Adipose tissue (tissue), 3 donors: Measurements from ENCODE around the gene EIF2B5. TPM values are rescaled to one million over a fixed set of nuclear protein-coding genes. Genes with fewer than 3 reads are reported as not detected.

ENCODE experiments used
- H3K27ac ChIP-seq: one replicate; pipeline ENCODE4 v1.5.1; 2013; ENCODE audit warnings: low read depth, low read length
- WGBS, 3 donors: extraction: QIAGEN DNeasy Blood & Tissue Kit; methylation state at CpG; one replicate each; pipeline ENCODE4 v1.1.7; 2013; 5-methylcytosine and 5-hydroxymethylcytosine counted together
- polyA plus RNA-seq, 3 donors: library from polyadenylated mRNA; stranded (reverse); fragments of 200-250 nt; gene quantifications; one replicate each; pipeline ENCODE4 v1.2.3, GENCODE V29; 2013
- donor health status: healthy with polysubstance abuse.
- donor health status: Bipolar disorder and iron deficiency.
- donor health status: healthy.

Gene EIF2B5
- polyA plus RNA-seq, 3 donors: 24.4 to 38.0 (median 26.3) TPM

DNA sequence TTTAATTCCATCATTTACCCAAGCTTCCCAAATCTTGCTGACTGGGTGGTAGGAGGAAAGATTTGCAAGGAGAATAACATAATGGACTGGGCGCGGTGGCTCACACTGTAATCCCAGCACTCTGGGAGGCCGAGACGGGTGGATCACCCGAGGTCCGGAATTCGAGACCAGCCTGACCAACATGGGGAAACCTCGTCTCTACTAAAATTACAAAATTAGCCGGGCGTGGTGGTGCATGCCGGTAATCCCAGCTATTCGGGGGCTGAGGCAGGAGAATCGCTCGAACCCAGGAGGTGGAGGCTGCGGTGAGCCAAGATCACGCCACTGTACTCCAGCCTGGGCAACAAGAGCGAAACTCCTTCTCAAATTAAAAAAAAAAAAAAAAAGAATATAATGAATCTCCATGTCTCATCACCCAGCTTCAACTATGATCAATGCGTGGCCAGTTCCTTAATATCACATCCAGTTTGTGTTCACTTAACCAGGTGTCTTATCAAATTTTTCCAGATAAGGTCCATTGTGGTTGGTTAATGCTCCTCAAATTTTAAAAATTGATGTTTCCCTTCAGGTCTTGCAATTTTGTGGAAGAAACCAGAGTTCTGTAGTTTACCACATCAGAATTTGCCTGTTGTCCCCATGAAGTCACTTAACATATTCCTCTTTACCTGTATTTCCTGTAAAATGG is 49.5 kb downstream of the EIF2B5 start:
- 93 to 94% (median 94%) methylated on average over 18 of the region's 18 CpGs for WGBS, 3 donors
- H3K27ac ChIP-seq: no peak overlapping the region

DNA sequence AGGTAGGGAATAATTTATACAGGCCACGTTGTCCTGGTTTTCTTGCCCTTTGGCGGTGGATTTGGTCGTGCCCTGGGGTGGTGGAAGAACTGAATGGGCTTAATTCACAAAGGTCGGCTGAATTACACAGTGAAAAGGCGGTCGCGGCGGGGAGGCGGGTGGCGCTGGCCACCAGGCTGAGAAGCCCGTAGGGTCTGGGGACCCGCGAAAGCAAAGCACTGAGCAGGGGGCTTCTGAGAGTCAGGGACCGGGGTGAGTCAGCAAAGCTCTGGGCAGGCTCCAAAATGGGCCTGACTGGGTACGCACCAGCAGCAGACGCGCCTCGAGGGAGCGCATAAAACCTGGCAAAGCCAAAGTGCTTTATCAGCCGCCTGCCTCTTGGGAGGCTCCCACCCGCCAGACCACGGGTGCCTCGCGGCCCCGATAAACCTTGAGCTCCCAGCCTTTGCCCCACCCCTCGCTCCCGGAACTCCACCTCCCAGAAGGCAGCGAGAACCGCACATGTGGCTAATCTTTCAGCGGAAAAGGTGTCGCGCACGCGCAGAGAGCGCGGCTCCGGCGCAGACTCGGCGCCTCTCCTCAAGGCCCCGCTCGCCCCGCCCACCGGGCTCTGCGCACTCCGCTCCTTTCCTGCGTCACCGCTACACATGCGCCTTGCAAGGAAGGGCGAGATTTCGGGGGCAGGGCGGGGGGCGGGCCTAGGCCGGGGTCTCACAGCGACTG is 50.5 kb downstream of the EIF2B5 start:
- H3K27ac ChIP-seq: peak overlapping the region; percentile 93
- 3 to 4% (median 3%) methylated on average over 52 to 55 of the region's 55 CpGs for WGBS, 3 donors

DNA sequence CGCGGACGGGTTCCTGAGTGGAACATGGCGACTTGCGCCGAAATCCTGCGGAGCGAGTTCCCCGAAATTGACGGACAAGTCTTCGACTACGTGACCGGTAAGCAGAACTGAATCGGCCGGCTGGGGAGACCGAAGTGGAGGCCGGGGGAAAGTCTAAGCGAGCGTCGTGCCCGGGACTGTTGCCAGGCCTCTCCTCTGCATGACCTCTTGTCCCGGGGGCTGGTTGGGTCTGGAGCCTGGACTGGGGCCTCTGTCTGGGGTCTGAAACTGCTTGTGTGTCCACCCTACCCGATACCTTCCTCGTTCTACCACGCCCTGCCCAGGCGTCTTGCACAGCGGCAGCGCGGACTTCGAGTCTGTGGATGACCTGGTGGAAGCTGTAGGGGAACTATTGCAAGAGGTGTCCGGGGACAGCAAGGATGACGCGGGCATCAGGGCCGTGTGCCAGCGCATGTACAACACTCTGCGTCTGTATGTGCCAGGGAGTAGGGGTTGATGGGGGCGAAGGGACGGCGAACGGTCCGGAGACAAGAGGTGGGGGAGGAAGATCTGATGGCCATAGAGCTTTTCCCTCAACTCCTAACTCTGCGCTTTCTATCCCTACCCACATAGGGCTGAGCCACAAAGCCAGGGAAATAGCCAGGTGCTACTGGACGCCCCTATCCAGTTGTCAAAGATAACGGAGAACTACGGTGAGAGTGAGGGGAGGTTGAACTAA is 51.2 kb downstream of the EIF2B5 start, which contains the start of gene ABCF3:
Gene ABCF3, plus strand, starts transcription at position 16 of the 718 bp plus-strand sequence. Its CDS starts 9 bp downstream, at position 25.
- H3K27ac ChIP-seq: peak within 1 kb of the TSS; percentile 93
- WGBS, 3 donors: 1% methylated on average over 45 of the region's 45 CpGs

DNA sequence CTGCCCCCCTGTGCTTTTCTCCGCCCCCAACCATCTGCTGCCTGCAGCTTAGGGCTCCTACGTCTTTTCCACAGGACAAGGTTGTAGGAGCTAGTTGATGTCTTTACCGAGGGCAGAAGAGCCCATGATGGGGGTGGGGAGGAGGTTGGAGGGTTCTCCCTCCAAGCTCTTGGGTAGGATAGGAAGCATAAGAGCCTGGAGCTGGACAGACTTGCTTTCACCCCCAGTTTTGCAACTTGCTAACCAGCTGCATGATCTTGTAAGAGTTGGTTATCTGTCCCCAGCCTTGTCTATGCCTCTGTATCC is 51.7 kb downstream of the EIF2B5 start:
- WGBS, 3 donors: 4 to 18% (median 10%) methylated on average over 3 of the region's 3 CpGs
- no peak overlapping the region for H3K27ac ChIP-seq

DNA sequence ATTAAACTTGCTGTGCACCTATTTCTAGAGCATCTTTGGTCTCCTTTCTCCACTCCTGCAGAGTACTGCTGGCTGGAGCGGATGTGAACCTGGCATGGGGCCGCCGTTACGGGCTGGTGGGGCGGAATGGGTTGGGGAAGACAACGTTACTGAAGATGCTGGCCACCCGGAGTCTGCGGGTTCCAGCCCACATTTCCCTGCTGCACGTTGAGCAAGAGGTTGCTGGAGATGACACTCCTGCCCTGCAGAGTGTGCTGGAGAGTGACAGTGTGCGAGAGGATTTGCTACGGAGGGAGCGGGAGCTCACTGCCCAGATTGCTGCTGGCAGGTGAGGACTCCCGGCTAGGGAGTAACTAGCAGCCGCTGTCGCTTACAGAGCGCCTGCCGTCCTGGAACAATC is 52.9 kb downstream of the EIF2B5 start:
- H3K27ac ChIP-seq: no peak overlapping the region
- WGBS, 3 donors: 76 to 89% (median 88%) methylated on average over 17 of the region's 17 CpGs

DNA sequence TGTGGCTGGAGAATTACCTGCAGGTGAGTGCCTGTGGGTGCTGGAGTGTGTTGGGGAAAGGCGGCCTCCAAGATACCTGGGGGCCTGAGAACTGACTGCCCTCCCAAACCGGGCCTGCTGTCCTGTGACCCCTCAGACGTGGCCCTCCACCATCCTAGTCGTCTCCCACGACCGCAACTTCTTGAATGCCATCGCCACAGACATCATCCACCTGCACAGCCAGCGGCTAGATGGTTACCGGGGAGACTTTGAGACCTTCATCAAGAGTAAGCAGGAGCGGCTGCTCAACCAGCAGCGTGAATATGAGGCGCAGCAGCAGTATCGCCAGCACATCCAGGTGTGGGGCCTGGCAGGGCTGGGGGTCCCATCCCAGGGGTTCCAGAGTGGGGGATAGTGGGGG is 54.3 kb downstream of the EIF2B5 start:
- H3K27ac ChIP-seq: no peak overlapping the region
- WGBS, 3 donors: 91 to 94% (median 91%) methylated on average over 13 of the region's 13 CpGs

DNA sequence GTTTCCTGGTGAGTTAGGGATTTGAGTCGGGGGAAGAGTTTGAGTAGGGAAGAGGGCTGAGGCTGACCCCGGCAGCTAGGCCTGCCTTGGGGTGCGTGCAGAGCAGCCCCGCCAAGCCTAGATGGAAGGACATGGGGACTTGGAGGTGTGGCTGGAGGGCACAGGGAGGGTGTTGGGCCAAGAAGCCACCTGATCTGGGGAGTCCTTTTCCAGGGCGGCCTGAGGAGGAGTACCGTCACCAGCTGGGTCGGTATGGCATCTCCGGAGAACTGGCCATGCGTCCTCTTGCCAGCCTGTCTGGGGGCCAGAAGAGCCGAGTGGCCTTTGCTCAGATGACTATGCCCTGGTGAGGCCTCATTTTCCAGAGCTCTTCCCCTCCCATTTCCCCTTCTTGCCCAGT is 57.7 kb downstream of the EIF2B5 start:
- no peak overlapping the region for H3K27ac ChIP-seq
- 92 to 97% (median 96%) methylated on average over 10 of the region's 10 CpGs for WGBS, 3 donors

- 74 to 90% (median 86%) methylated on average over 9 of the region's 9 CpGs for WGBS, 3 donors
- no peak overlapping the region for H3K27ac ChIP-seq
These were observed 58.9 kb downstream of the EIF2B5 start for GRCh38 chr3:184193991-184194539.

Other genes with a start within 250 kb of the EIF2B5 start
- gene ABCC5, start 117.5 kb upstream of the EIF2B5 start, polyA plus RNA-seq: 10 to 100 TPM in 1 of 3 donors, 1 to 10 TPM in 2; 6.0 to 10.8 (median 8.5) TPM
- not detected for gene HTR3D, start 103.6 kb upstream of the EIF2B5 start, polyA plus RNA-seq
- gene HTR3C, start 82.3 kb upstream of the EIF2B5 start, polyA plus RNA-seq: not detected
- not detected for gene HTR3E, start 38.3 kb upstream of the EIF2B5 start, polyA plus RNA-seq
- gene DVL3, start 20.0 kb downstream of the EIF2B5 start, polyA plus RNA-seq: 10 to 100 TPM; 27.3 to 31.8 (median 29.0) TPM
- 100 to 1,000 TPM; 121 to 313 (median 264) TPM for gene AP2M1, start 39.5 kb downstream of the EIF2B5 start, polyA plus RNA-seq
- gene ABCF3, start 50.8 kb downstream of the EIF2B5 start, polyA plus RNA-seq: 10 to 100 TPM; 37.4 to 57.2 (median 42.4) TPM
- gene VWA5B2, start 94.2 kb downstream of the EIF2B5 start, polyA plus RNA-seq: 1 to 10 TPM in 1 of 3 donors, under 1 TPM in 1, not detected in 1; 0.33 to 4.4 TPM
- gene ALG3, start 113.6 kb downstream of the EIF2B5 start, polyA plus RNA-seq: 10 to 100 TPM; 22.6 to 43.9 (median 35.4) TPM
- gene EEF1AKMT4, start 114.3 kb downstream of the EIF2B5 start, polyA plus RNA-seq: 1 to 10 TPM; 2.1 to 8.0 (median 4.4) TPM
- gene CAMK2N2, start 126.2 kb downstream of the EIF2B5 start, polyA plus RNA-seq: 10 to 100 TPM in 1 of 3 donors, under 1 TPM in 1, not detected in 1; 0.06 to 15.6 TPM
- 1 to 10 TPM in 1 of 3 donors, not detected in 2; 5.5 TPM for gene ECE2, start 140.7 kb downstream of the EIF2B5 start, polyA plus RNA-seq
- gene PSMD2, start 163.9 kb downstream of the EIF2B5 start, polyA plus RNA-seq: 100 to 1,000 TPM in 2 of 3 donors, 10 to 100 TPM in 1; 74.6 to 181 (median 139) TPM
- gene EIF4G1, start 179.2 kb downstream of the EIF2B5 start, polyA plus RNA-seq: 100 to 1,000 TPM; 114 to 271 (median 178) TPM
- gene FAM131A, start 202.2 kb downstream of the EIF2B5 start, polyA plus RNA-seq: 10 to 100 TPM in 2 of 3 donors, 1 to 10 TPM in 1; 7.6 to 16.5 (median 13.9) TPM
- 1 to 10 TPM; 2.8 to 4.3 (median 3.1) TPM for gene CLCN2, start 226.2 kb downstream of the EIF2B5 start, polyA plus RNA-seq
- gene POLR2H, start 226.4 kb downstream of the EIF2B5 start, polyA plus RNA-seq: 10 to 100 TPM; 55.7 to 89.0 (median 61.4) TPM
- gene THPO, start 242.8 kb downstream of the EIF2B5 start, polyA plus RNA-seq: 1 to 10 TPM in 2 of 3 donors, under 1 TPM in 1; 0.98 to 1.3 (median 1.0) TPM
- 10 to 100 TPM; 10.1 to 30.1 (median 14.2) TPM for gene CHRD, start 244.7 kb downstream of the EIF2B5 start, polyA plus RNA-seq